ENCODE measurements around the gene ODAD4.
A peak's percentile ranks its signal among the peaks of the same experiment; 100 is the strongest.

ODAD4 gene

DNA sequence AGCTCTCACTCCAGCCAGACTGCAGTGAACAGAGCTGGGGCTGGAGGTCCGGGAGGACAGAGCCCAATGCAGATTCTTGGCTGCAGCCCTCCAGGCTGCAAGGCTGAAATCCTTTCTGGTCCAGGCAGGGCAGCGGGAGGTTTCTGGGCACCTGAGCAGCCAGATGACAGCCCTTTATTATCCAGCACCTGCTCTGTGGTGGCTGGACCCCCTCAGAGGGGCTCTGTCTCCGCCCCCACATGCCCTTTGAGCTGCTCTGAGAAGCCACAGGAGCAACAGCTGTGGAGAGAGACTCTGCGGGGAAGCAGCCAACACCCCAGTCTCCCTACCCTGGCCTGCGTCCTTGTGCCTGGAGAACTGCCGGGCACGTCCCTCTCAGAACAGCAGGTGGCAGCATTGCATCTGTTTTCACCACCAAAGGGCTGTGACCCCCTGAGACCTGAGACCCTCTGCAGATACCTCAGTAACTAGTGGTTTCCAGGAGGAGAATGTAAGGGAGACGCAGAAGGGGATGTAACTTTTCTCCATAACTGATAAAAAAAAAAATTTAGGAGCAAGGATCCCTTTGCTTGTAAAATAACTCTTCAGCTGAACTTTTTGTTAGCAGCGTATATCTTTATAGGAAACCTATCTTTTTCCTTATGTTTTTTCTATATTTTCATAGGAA, 32.5 kb downstream of the ODAD4 start:
- Histone ChIP-seq H3K4me1 (ENCODE audit: control insufficient read depth, insufficient read depth, low read length, unreplicated experiment) (peaks cover 19% of the 10 kb centered on the region), H2AFZ (ENCODE audit: low read length, unreplicated experiment) (no peak overlapping the region), H3K27me3 (ENCODE audit: insufficient read depth, low read length) (no peaks in the 10 kb centered on the region)

DNA sequence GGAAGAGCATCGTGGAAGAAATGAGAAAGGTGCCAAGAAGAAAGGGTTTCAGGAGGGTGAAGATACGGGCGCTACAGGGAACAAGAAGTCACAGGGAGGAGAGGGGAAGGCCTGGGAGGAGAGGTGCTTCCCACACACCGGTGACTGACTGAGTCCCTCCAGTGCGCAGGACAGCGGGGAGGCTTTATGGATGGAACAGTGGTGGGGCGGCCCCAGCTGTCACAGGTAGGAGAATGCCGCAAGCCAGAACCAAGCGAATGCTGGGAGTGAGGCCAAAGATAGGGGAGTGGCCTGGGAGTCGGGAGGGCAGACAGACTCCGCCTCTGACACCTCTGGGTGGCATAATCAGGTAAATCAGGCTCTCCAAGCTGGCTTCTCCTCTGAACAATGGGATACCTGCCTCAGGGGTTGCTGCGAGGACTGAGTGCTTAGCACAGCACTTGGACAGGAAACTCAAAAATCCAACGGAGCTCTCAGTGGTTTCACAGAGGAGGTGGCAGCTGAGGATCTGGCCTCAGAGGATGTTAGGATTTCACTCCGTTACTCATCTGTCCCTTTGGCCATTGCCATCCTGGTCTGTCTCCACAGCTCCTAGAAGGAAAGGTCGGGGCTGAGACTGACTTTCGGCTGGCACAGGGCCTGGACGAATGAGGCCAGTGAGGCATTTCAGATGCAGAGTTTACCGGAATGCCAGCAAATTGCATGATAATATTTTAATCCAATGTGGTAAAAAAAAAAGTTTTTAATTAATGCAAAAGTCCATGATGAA, 35.5 kb downstream of the ODAD4 start:
- H3K27me3 ChIP-seq (ENCODE audit: insufficient read depth, low read length): no peaks in the 10 kb centered on the region
- H3K4me1 ChIP-seq (ENCODE audit: control insufficient read depth, insufficient read depth, low read length, unreplicated experiment): peaks cover 24% of the 10 kb centered on the region
- peak overlapping the region; percentile 13; the same call in 1 of the 2 replicates for H3K27ac ChIP-seq (ENCODE audit: low read depth, low read length)
- peaks cover 12% of the 10 kb centered on the region; the same call in 1 of the 2 replicates for H3K36me3 ChIP-seq (ENCODE audit: insufficient read depth, low read length)
- peak overlapping the region; percentile 81 for H3K4me3 ChIP-seq (ENCODE audit: low read depth, low read length)
- H2AFZ ChIP-seq (ENCODE audit: low read length, unreplicated experiment): peak overlapping the region; percentile 11
- peaks cover 39% of the 10 kb centered on the region for H3K79me2 ChIP-seq (ENCODE audit: control insufficient read depth, insufficient read depth, low read length, unreplicated experiment)

More for the DNA sequence above, 32.5 kb downstream of the ODAD4 start:
- Histone ChIP-seq H3K4me3 (ENCODE audit: low read depth, low read length) (no peak overlapping the region), H3K27ac (ENCODE audit: low read depth, low read length) (no peak overlapping the region), H3K36me3 (ENCODE audit: insufficient read depth, low read length) (no peaks in the 10 kb centered on the region), H3K79me2 (ENCODE audit: control insufficient read depth, insufficient read depth, low read length, unreplicated experiment) (peaks cover 13% of the 10 kb centered on the region)

DNA sequence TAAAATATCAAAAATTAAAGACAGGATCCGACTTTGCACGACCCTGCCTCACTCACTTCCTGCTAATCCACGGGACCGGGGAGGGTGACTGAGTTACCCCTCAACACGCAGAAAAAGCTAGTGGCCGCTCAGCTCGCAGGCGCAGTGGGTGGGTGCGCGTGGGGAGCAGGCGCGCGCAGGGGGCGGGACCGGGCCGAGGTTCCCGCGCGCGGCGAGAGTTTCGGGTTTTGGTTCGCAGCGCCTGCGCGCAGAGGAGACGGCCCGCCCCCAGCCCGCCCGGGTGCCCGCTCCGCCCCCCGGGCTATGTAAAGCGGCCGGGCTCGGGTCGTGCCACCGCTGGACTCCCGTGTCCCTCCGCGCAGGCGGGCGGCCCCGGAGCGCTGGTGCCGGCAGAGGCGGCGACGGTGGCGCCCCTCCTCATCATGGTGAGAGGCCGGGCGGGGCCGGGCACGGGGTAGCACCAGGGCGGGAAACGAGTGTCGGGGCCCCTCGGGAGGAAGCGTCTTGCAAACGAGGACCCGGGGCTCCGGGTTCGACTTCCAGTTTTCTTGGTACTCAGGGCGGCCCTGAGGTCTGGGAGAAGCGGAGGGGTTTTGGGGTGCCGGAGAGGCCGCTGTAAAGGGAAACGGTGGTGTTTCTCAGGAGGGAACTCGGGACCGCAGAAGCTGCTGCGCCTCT, 36.2 kb downstream of the ODAD4 start, which contains the start of gene CNP:
Gene CNP (plus strand): TSS at position 333 of the 678 bp plus-strand sequence. CDS start 90 bp downstream, at position 423.
- peak within 1 kb of the TSS; percentile 81 for H3K4me3 ChIP-seq (ENCODE audit: low read depth, low read length)
- peaks cover 14% of the 10 kb centered on the region; the same call in 1 of the 2 replicates for H3K36me3 ChIP-seq (ENCODE audit: insufficient read depth, low read length)
- peak within 1 kb of the TSS; percentile 60 for H3K27ac ChIP-seq (ENCODE audit: low read depth, low read length)
- H3K4me1 ChIP-seq (ENCODE audit: control insufficient read depth, insufficient read depth, low read length, unreplicated experiment): peaks cover 26% of the 10 kb centered on the region
- peaks cover 43% of the 10 kb centered on the region for H3K79me2 ChIP-seq (ENCODE audit: control insufficient read depth, insufficient read depth, low read length, unreplicated experiment)
- no peaks in the 10 kb centered on the region for H3K27me3 ChIP-seq (ENCODE audit: insufficient read depth, low read length)
- peak within 1 kb of the TSS; percentile 62 for H2AFZ ChIP-seq (ENCODE audit: low read length, unreplicated experiment)

DNA sequence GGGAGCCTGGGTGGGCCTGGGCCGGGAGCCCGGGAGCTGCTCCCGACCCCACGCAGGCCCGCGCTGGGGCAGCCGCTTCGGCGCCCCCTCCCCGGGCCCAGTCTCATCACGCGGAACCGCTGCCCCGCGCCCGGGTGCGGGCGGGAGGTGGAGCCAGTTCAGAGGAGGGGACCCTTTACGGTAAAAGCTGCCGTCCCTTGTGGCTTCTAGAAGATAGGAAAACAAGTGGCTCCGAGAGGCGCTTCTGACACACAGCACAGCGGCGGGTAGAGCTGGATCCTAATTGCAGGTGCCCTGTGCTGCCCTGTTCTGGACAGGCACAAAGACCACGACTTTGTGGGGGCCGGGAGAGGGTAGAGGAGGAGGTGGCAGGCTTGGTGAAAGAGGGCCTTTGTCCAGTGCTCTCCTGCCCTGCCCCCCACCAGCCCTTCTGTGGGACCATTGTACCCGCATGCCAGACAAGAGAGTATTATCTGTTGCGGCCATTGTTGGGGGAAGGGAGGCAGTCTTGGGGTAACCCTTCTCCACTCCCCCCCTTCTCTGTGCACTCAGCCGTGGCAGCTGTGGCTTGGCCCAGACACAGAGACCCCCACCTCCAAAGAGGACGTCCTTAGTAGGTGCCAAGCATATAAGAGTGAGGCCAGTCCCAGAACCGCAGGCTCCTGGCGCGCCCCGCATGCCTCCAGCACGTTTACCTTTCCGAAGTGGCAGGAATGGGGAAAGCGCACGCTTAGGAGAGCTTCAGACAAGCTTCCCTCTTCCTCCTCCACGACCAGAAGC, 36.9 kb downstream of the ODAD4 start:
- peaks cover 18% of the 10 kb centered on the region; the same call in 1 of the 2 replicates for H3K36me3 ChIP-seq (ENCODE audit: insufficient read depth, low read length)
- peaks cover 26% of the 10 kb centered on the region for H3K4me1 ChIP-seq (ENCODE audit: control insufficient read depth, insufficient read depth, low read length, unreplicated experiment)
- peak overlapping the region; percentile 62 for H2AFZ ChIP-seq (ENCODE audit: low read length, unreplicated experiment)
- peak overlapping the region; percentile 81 for H3K4me3 ChIP-seq (ENCODE audit: low read depth, low read length)
- H3K79me2 ChIP-seq (ENCODE audit: control insufficient read depth, insufficient read depth, low read length, unreplicated experiment): peaks cover 46% of the 10 kb centered on the region
- peak overlapping the region; percentile 60 for H3K27ac ChIP-seq (ENCODE audit: low read depth, low read length)
- no peaks in the 10 kb centered on the region for H3K27me3 ChIP-seq (ENCODE audit: insufficient read depth, low read length)

DNA sequence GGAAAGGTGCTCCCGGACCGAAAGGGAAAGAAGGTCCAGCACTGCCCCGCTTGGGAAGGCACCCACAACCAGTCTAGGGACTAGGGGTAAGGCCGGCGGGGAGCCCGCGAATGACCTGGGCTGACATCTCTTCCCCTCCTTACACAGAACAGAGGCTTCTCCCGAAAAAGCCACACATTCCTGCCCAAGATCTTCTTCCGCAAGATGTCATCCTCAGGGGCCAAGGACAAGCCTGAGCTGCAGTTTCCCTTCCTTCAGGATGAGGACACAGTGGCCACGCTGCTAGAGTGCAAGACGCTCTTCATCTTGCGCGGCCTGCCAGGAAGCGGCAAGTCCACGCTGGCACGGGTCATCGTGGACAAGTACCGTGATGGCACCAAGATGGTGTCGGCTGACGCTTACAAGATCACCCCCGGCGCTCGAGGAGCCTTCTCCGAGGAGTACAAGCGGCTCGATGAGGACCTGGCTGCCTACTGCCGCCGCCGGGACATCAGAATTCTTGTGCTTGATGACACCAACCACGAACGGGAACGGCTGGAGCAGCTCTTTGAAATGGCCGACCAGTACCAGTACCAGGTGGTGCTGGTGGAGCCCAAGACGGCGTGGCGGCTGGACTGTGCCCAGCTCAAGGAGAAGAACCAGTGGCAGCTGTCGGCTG, 37.6 kb downstream of the ODAD4 start:
- H3K79me2 ChIP-seq (ENCODE audit: control insufficient read depth, insufficient read depth, low read length, unreplicated experiment): peaks cover 47% of the 10 kb centered on the region

DNA sequence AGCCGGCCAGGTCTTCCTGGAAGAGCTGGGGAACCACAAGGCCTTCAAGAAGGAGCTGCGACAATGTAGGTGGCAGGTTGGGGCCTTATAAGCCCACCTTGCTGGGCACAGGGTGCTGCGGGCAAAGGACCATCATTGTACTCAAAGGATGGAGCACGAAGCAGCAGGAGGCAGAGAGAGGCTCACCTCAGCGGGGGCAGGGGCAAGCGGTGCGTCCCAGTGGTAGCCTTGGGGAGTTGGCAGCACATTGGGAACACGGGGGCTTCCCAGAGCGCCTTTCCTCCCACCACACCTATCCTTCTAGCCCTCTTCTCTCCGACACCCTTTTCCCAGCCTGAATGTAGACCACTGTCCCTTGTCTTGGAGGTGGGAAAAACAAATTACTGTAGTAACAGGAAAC, 38.3 kb downstream of the ODAD4 start:
- H3K36me3 ChIP-seq (ENCODE audit: insufficient read depth, low read length): peaks cover 25% of the 10 kb centered on the region; the same call in 1 of the 2 replicates
- peaks cover 26% of the 10 kb centered on the region for H3K4me1 ChIP-seq (ENCODE audit: control insufficient read depth, insufficient read depth, low read length, unreplicated experiment)
- H3K27me3 ChIP-seq (ENCODE audit: insufficient read depth, low read length): no peaks in the 10 kb centered on the region
- no peak overlapping the region for H3K27ac ChIP-seq (ENCODE audit: low read depth, low read length)
- peaks cover 47% of the 10 kb centered on the region for H3K79me2 ChIP-seq (ENCODE audit: control insufficient read depth, insufficient read depth, low read length, unreplicated experiment)
- no peak overlapping the region for H2AFZ ChIP-seq (ENCODE audit: low read length, unreplicated experiment)
- H3K4me3 ChIP-seq (ENCODE audit: low read depth, low read length): peak overlapping the region; percentile 81; the same call in 1 of the 2 replicates

More for the DNA sequence above, 37.6 kb downstream of the ODAD4 start:
- H3K4me1 ChIP-seq (ENCODE audit: control insufficient read depth, insufficient read depth, low read length, unreplicated experiment): peaks cover 26% of the 10 kb centered on the region
- peaks cover 25% of the 10 kb centered on the region; the same call in 1 of the 2 replicates for H3K36me3 ChIP-seq (ENCODE audit: insufficient read depth, low read length)
- no peaks in the 10 kb centered on the region for H3K27me3 ChIP-seq (ENCODE audit: insufficient read depth, low read length)
- H2AFZ ChIP-seq (ENCODE audit: low read length, unreplicated experiment): no peak overlapping the region
- no peak overlapping the region for H3K27ac ChIP-seq (ENCODE audit: low read depth, low read length)
- peak overlapping the region; percentile 81 for H3K4me3 ChIP-seq (ENCODE audit: low read depth, low read length)

DNA sequence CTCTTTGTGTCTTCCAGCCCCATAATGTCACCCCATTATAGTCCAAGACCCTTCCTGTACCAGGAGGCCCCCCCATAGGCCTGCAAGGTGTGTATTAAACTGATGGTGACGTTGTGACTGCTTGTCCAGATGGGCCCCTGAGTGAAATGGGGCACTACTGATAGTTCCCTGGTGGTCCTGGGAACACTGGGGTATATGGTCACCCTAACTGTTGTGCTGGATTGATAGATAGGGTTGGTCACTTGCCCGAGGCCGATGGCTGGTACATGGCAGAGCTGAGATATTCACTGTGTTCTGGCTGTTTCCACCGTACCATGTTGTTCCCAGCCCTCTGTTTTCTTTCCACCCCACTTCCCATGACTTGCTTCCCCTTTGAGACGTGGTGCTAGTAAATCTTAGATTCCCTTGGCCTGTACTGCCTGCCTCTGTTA, 40.5 kb downstream of the ODAD4 start:
- peaks cover 24% of the 10 kb centered on the region for H3K4me1 ChIP-seq (ENCODE audit: control insufficient read depth, insufficient read depth, low read length, unreplicated experiment)
- 0 out of 2 replicates have a peak overlapping the region, but pooled peaks have one; percentile 6 for H3K4me3 ChIP-seq (ENCODE audit: low read depth, low read length)
- H3K27me3 ChIP-seq (ENCODE audit: insufficient read depth, low read length): no peaks in the 10 kb centered on the region
- peaks cover 47% of the 10 kb centered on the region for H3K79me2 ChIP-seq (ENCODE audit: control insufficient read depth, insufficient read depth, low read length, unreplicated experiment)
- H3K27ac ChIP-seq (ENCODE audit: low read depth, low read length): no peak overlapping the region
- peaks cover 29% of the 10 kb centered on the region; the same call in 1 of the 2 replicates for H3K36me3 ChIP-seq (ENCODE audit: insufficient read depth, low read length)
- no peak overlapping the region for H2AFZ ChIP-seq (ENCODE audit: low read length, unreplicated experiment)

DNA sequence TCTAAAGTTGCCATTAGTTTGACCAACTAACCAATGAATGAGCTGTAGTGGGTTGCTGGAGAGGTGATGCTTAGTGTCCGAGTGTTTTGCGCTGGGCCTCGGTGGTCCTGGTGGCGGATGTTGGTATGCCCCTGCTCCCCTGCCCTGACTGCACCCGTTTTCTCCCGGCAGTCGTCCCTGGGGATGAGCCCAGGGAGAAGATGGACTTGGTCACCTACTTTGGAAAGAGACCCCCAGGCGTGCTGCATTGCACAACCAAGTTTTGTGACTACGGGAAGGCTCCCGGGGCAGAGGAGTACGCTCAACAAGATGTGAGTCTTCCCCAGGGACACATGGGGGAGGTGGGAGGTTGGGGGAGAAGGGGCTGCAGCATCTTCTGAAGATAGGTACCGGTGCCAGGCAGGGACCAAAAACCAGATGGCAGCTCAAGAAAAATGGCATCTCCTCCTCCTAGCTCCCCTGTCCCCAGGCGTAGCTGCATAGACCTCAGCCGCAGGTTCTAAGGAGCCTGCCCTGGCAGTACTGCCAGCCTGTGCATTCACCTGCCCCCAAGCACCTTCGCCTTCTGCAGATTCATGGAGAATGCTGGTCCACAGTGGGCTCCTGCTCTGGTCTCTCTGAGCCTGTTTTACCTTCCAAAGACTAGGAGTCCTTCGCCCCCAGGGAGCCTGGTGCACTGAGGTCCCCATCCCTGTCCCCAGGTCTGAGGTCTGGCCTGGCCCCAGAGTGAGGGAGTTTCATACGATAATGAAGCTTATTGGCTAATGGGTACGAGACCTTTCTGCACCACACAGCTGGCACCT, 41.5 kb downstream of the ODAD4 start:
- Histone ChIP-seq H3K36me3 (ENCODE audit: insufficient read depth, low read length) (peaks cover 32% of the 10 kb centered on the region; the same call in 1 of the 2 replicates), H3K79me2 (ENCODE audit: control insufficient read depth, insufficient read depth, low read length, unreplicated experiment) (peaks cover 45% of the 10 kb centered on the region), H3K4me3 (ENCODE audit: low read depth, low read length) (no peak overlapping the region), H3K27ac (ENCODE audit: low read depth, low read length) (no peak overlapping the region), H3K27me3 (ENCODE audit: insufficient read depth, low read length) (no peaks in the 10 kb centered on the region), H3K4me1 (ENCODE audit: control insufficient read depth, insufficient read depth, low read length, unreplicated experiment) (peaks cover 32% of the 10 kb centered on the region), H2AFZ (ENCODE audit: low read length, unreplicated experiment) (no peak overlapping the region)

Measured in ACC112 (cell line).